ENCODE data around the gene FATE1. TPM values are rescaled to one million over a fixed set of nuclear protein-coding genes. Genes with fewer than 3 reads are reported as not detected.

FATE1 gene
- total and polyA plus RNA-seq, 4 donors = not detected

DNA sequence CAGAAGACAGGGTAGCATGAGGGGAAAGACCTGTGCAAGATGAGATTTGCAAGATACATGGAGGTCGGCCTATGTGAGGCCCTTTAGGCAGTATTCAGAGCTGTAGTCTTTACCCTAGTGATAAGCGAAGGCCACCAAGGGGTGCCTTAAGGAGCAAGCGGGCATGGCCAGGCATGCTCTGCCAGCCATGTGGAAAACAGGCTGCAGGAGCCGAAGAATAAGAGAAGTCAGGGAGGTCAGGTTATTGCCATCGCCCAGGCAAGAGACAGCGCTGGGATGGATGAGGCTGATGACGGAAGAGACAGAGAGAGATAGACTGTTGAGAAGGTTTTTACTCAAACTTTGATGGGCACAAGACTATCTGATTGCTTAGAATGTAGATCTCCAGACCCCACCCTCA, 7.0 kb upstream of the FATE1 start:
- Histone ChIP-seq H3K27ac (ENCODE audit: low read depth in 1 of 2, low read length in 2 of 2) (no peak overlapping the region), H3K27me3 (ENCODE audit: control insufficient read depth in 4 of 4, insufficient read depth in 4 of 4, low read length in 3 of 4) (no peaks in the 10 kb centered on the region), H3K9me3 (ENCODE audit: control insufficient read depth in 4 of 4, low read length in 3 of 4) (no peaks in the 10 kb centered on the region), H3K4me3 (ENCODE audit: low read depth in 1 of 3, low read length in 3 of 3) (no peak overlapping the region), H3K36me3 (ENCODE audit: control insufficient read depth in 4 of 4, insufficient read depth in 3 of 4, low read depth in 1 of 4, low read length in 3 of 4) (no peaks in the 10 kb centered on the region), H3K4me1 (ENCODE audit: control insufficient read depth in 4 of 4, insufficient read depth in 4 of 4, low read length in 3 of 4) (no peaks in the 10 kb centered on the region), H3K9ac (ENCODE audit: low read depth in 1 of 2, low read length in 2 of 2) (no peak overlapping the region)
- no peak for DNase-seq (ENCODE audit: low spot score)
- 92% methylated on average over 7 of the region's 7 CpGs for WGBS
- TF ChIP-seq FOXA2 (IDR thresholded peaks at IDR 0.05) (no peak), SP1 (IDR thresholded peaks at IDR 0.05) (no peak), EGR1 (IDR thresholded peaks at IDR 0.05; ENCODE audit: low read depth in 2 of 2) (no peak)

DNA sequence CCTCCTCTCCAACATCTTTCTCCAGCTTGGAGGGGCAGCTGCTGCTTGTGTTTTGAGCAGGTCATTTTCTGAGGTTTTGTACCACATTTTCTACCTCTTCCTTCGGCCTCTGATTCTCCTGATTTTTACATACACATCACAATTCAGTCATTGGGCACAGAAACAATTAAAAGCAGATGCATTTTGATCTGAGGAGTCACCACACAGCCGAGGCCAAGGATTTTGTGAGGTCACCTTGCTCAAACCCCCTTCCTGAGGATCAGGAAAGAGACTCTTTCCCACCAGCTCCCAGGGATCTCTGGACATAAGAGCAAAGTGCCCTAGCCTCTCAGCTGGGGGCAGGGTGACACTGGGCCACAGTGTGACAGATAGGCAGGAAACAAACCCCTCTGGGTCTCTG, 5.4 kb upstream of the FATE1 start:
- Histone ChIP-seq H3K9ac (ENCODE audit: low read depth in 1 of 2, low read length in 2 of 2) (no peak overlapping the region), H3K27ac (ENCODE audit: low read depth in 1 of 2, low read length in 2 of 2) (no peak overlapping the region), H3K4me1 (ENCODE audit: control insufficient read depth in 4 of 4, insufficient read depth in 4 of 4, low read length in 3 of 4) (no peaks in the 10 kb centered on the region), H3K9me3 (ENCODE audit: control insufficient read depth in 4 of 4, low read length in 3 of 4) (no peaks in the 10 kb centered on the region), H3K36me3 (ENCODE audit: control insufficient read depth in 4 of 4, insufficient read depth in 3 of 4, low read depth in 1 of 4, low read length in 3 of 4) (no peaks in the 10 kb centered on the region), H3K4me3 (ENCODE audit: low read depth in 1 of 3, low read length in 3 of 3) (no peak overlapping the region), H3K27me3 (ENCODE audit: control insufficient read depth in 4 of 4, insufficient read depth in 4 of 4, low read length in 3 of 4) (no peaks in the 10 kb centered on the region)
- DNase-seq (ENCODE audit: low spot score) = no peak
- TF ChIP-seq, protein P1, sequence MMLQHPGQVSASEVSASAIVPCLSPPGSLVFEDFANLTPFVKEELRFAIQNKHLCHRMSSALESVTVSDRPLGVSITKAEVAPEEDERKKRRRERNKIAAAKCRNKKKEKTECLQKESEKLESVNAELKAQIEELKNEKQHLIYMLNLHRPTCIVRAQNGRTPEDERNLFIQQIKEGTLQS (IDR thresholded peaks at IDR 0.05) = no peak
- TF ChIP-seq RXRA (IDR thresholded peaks at IDR 0.05) (no peak), FOXA1 (IDR thresholded peaks at IDR 0.05) (no peak), RAD21 (IDR thresholded peaks at IDR 0.05) (no peak), FOXA2 (IDR thresholded peaks at IDR 0.05) (no peak), YY1 (IDR thresholded peaks at IDR 0.05) (no peak), JUND (IDR thresholded peaks at IDR 0.05) (no peak), NR2F2 (IDR thresholded peaks at IDR 0.05) (no peak), HNF4A (conservative IDR thresholded peaks at IDR 0.05) (no peak), EGR1 (IDR thresholded peaks at IDR 0.05; ENCODE audit: low read depth in 2 of 2) (no peak), SP1 (IDR thresholded peaks at IDR 0.05) (no peak)
- TF ChIP-seq, protein P2, sequence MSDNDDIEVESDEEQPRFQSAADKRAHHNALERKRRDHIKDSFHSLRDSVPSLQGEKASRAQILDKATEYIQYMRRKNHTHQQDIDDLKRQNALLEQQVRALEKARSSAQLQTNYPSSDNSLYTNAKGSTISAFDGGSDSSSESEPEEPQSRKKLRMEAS (IDR thresholded peaks at IDR 0.05) = no peak
- TF ChIP-seq, protein P3, sequence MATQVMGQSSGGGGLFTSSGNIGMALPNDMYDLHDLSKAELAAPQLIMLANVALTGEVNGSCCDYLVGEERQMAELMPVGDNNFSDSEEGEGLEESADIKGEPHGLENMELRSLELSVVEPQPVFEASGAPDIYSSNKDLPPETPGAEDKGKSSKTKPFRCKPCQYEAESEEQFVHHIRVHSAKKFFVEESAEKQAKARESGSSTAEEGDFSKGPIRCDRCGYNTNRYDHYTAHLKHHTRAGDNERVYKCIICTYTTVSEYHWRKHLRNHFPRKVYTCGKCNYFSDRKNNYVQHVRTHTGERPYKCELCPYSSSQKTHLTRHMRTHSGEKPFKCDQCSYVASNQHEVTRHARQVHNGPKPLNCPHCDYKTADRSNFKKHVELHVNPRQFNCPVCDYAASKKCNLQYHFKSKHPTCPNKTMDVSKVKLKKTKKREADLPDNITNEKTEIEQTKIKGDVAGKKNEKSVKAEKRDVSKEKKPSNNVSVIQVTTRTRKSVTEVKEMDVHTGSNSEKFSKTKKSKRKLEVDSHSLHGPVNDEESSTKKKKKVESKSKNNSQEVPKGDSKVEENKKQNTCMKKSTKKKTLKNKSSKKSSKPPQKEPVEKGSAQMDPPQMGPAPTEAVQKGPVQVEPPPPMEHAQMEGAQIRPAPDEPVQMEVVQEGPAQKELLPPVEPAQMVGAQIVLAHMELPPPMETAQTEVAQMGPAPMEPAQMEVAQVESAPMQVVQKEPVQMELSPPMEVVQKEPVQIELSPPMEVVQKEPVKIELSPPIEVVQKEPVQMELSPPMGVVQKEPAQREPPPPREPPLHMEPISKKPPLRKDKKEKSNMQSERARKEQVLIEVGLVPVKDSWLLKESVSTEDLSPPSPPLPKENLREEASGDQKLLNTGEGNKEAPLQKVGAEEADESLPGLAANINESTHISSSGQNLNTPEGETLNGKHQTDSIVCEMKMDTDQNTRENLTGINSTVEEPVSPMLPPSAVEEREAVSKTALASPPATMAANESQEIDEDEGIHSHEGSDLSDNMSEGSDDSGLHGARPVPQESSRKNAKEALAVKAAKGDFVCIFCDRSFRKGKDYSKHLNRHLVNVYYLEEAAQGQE (IDR thresholded peaks at IDR 0.05) = no peak
- TF ChIP-seq, protein P4, sequence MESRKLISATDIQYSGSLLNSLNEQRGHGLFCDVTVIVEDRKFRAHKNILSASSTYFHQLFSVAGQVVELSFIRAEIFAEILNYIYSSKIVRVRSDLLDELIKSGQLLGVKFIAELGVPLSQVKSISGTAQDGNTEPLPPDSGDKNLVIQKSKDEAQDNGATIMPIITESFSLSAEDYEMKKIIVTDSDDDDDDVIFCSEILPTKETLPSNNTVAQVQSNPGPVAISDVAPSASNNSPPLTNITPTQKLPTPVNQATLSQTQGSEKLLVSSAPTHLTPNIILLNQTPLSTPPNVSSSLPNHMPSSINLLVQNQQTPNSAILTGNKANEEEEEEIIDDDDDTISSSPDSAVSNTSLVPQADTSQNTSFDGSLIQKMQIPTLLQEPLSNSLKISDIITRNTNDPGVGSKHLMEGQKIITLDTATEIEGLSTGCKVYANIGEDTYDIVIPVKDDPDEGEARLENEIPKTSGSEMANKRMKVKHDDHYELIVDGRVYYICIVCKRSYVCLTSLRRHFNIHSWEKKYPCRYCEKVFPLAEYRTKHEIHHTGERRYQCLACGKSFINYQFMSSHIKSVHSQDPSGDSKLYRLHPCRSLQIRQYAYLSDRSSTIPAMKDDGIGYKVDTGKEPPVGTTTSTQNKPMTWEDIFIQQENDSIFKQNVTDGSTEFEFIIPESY (IDR thresholded peaks at IDR 0.05) = no peak
- TF ChIP-seq, protein P5, sequence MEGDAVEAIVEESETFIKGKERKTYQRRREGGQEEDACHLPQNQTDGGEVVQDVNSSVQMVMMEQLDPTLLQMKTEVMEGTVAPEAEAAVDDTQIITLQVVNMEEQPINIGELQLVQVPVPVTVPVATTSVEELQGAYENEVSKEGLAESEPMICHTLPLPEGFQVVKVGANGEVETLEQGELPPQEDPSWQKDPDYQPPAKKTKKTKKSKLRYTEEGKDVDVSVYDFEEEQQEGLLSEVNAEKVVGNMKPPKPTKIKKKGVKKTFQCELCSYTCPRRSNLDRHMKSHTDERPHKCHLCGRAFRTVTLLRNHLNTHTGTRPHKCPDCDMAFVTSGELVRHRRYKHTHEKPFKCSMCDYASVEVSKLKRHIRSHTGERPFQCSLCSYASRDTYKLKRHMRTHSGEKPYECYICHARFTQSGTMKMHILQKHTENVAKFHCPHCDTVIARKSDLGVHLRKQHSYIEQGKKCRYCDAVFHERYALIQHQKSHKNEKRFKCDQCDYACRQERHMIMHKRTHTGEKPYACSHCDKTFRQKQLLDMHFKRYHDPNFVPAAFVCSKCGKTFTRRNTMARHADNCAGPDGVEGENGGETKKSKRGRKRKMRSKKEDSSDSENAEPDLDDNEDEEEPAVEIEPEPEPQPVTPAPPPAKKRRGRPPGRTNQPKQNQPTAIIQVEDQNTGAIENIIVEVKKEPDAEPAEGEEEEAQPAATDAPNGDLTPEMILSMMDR (IDR thresholded peaks at IDR 0.05; ENCODE audit: low read depth, low read length, missing input control) = no peak
- 63% methylated on average over 2 of the region's 2 CpGs for WGBS

Measured in liver (tissue), 9 donors.